HepG2 (cell line): ENCODE data around the gene BOLL.

ENCODE experiments used
- AHR ChIP-seq: IDR thresholded peaks from 2 replicates; pipeline ENCODE4 v1.6.1; 2018; ENCODE audit warnings: missing genetic modification reagents, missing compliant biosample characterization
- CTCF ChIP-seq: sonication (generic); formaldehyde crosslinking; IDR thresholded peaks from 2 replicates; pipeline ENCODE4 v1.5.0; 2020; ENCODE audit warnings: mild to moderate bottlenecking, missing genetic modification reagents, moderate library complexity
- DZIP1 ChIP-seq: sonication (generic); formaldehyde crosslinking; IDR thresholded peaks from 2 replicates; pipeline ENCODE4 v1.5.0; 2020; ENCODE audit warnings: mild to moderate bottlenecking, missing genetic modification reagents
- ETV5 ChIP-seq: IDR thresholded peaks from 2 replicates; pipeline ENCODE4 v1.6.1; 2018; ENCODE audit warnings: missing biosample characterization, missing genetic modification reagents, inconsistent platforms, borderline replicate concordance
- GATAD2A ChIP-seq: IDR thresholded peaks from 2 replicates; pipeline ENCODE4 v1.6.1; 2016
- HDAC2 ChIP-seq: sonication (generic); formaldehyde crosslinking; IDR thresholded peaks from 2 replicates; pipeline ENCODE4 v1.4.0; 2020; ENCODE audit warnings: missing genetic modification reagents
- NR2C2 ChIP-seq: sonication (generic); formaldehyde crosslinking; IDR thresholded peaks from 2 replicates; pipeline ENCODE4 v1.4.0; 2020; ENCODE audit warnings: missing genetic modification reagents, mild to moderate bottlenecking, moderate library complexity, borderline replicate concordance
- POLR2G ChIP-seq: fragments of 200-400 bp; formaldehyde crosslinking; IDR thresholded peaks from 2 replicates; pipeline ENCODE4 v1.6.1; 2018; ENCODE audit warnings: mild to moderate bottlenecking, low read depth, low read length, moderate library complexity
- RAD51 ChIP-seq: fragments of 450-650 bp; IDR thresholded peaks from 2 replicates; pipeline ENCODE4 v1.6.1; 2016; ENCODE audit warnings: borderline replicate concordance
- TP53 ChIP-seq: sonication (generic); formaldehyde crosslinking; conservative IDR thresholded peaks from 2 replicates; pipeline ENCODE4 v1.4.0; 2020; ENCODE audit warnings: missing genetic modification reagents
- ZNF121 ChIP-seq: sonication (generic); formaldehyde crosslinking; IDR thresholded peaks from 2 replicates; pipeline ENCODE4 v1.5.0; 2020; ENCODE audit warnings: mild to moderate bottlenecking, missing genetic modification reagents
- ZNF282 ChIP-seq: fragments of 450-650 bp; IDR thresholded peaks from 2 replicates; pipeline ENCODE4 v1.6.1; 2018; ENCODE audit not compliant: partially characterized antibody

GRCh38 chr2:197804758-197805714 lies 19.9 kb upstream of the BOLL start:
- TF ChIP-seq HDAC2 (CRISPR knock-in tag), result no peak
- TF ChIP-seq DZIP1, result no peak
- TF ChIP-seq RAD51, result no peak
- TF ChIP-seq TP53 (CRISPR knock-in tag), result no peak
- TF ChIP-seq AHR (CRISPR knock-in tag), result no peak
- no peak for TF ChIP-seq POLR2G
- TF ChIP-seq ZNF121 (CRISPR knock-in tag), result no peak
- no peak; the same call in 1 of the 2 replicates for TF ChIP-seq CTCF (CRISPR knock-in tag)
- TF ChIP-seq ZNF282, result no peak
- TF ChIP-seq ETV5 (CRISPR knock-in tag), result no peak
- no peak for TF ChIP-seq NR2C2 (CRISPR knock-in tag)
- no peak for TF ChIP-seq GATAD2A (CRISPR knock-in tag)
